HG03571 (cell line): ENCODE measurements around the gene NIPSNAP2.
"Not testable (repeated sequence)": the region's sequence is repeated elsewhere in the genome, so short reads cannot be mapped to it uniquely, and the experiment has no call there.

Experiments
- ATAC-seq: cut with Tn5 transposase; IDR thresholded peaks from one replicate; pipeline ENCODE4 v1.9.1; 2021; ENCODE audit not compliant: unreplicated experiment

The NIPSNAP2 gene

DNA sequence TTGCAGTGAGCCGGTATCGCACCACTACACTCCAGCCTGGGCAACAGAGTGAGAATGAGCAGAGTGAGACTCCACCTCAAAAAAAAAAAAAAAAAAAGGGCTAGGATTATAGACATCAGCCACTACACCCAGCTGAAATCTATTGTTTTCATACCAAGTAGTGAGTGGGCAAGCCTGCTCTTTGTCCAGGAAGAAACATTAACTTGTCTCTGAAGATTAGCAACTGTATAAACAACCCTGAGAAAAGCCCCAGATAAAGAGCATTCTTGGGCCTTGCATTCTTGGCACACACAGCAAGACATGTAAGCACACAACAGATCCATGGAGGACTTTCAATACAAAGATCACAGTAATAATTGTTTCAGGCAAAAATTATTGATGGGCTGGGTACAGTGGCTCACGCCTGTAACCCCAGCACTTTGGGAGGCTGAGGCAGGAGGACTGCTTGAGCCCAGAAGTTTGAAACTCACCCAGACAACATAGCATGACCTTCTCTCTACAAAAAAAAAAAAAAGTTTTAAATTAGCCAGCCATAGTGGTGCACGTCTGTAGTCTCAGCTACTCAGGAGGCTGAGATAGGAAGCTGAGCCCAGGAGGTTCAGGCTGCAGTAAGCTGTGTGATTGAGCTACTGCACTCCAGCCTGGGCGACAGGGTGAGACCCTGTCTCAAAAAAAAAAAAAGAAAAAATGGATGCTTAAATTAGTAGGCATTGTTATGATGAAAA lies 82.5 kb downstream of the NIPSNAP2 start:
- ATAC-seq = no peak

DNA sequence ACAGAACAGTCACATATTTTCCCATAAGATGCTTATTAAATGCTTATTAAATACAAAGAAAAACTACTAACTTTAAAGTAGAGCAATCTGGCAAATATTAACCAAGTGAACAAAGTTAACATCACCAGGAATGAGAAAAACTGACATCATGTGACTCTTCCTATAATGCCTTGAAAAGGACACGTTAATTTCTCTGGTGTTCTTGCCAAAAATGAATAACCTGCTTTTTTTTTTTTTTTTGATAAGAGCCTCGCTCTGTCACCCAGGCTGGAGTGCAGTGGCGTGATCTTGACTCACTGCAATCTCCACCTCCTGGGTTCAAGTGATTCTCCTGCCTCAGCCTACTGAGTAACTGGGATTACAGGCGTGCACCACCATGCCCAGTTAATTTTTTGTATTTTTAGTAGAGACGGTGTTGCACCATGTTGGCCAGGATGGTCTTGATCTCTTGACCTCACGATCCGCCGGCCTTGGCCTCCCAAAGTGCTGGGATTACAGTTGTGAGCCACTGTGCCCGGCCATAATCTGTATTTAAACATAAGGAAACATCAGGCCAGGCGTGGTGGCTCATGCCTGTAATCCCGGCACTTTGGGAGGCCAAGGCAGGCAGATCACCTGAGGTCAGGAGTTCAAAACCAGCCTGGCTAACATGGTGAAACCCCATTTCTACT lies 83.2 kb downstream of the NIPSNAP2 start:
- ATAC-seq = not testable (repeated sequence)

- ATAC-seq = no peak
Measured at GRCh38 chr7:56048245-56048644, 83.9 kb downstream of the NIPSNAP2 start.

DNA sequence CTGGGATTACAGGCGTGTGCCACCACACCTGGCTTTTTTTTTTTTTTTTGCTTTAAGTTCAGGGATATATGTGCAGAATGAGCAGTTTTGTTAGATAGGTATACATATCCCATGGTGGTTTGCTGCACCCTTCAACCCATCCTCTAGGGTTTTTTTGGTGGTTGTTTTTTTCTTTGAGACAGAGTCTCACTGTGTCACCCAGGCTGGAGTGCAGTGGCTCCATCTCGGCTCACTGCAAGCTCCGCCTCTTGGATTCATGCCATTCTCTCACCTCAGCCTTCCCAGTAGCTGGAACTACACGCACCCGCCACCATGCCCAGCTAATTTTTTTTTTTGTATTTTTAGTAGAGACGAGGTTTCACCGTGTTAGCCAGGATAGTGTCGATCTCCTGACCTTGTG lies 84.4 kb downstream of the NIPSNAP2 start:
- not testable (repeated sequence) for ATAC-seq
